NT2/D1 (cell line): ENCODE measurements around the gene CLCA2.

Experiments used
- DNase-seq: peaks from one replicate; pipeline ENCODE4 v3.0.0-alpha.2; 2011; ENCODE audit warnings: low read depth, low spot score
- H3K27me3 ChIP-seq: 2 replicates; pipeline ENCODE4 v1.6.0; 2011; ENCODE audit warnings: mild to moderate bottlenecking; ENCODE audit not compliant: insufficient read length, insufficient read depth
- H3K36me3 ChIP-seq: 2 replicates; pipeline ENCODE4 v1.6.1; 2011; ENCODE audit warnings: mild to moderate bottlenecking, low read length, mixed read lengths; ENCODE audit not compliant: insufficient read depth, insufficient read length
- H3K4me1 ChIP-seq: 2 replicates; pipeline ENCODE4 v1.5.1; 2011; ENCODE audit not compliant: insufficient read depth, insufficient read length
- H3K4me3 ChIP-seq: 2 replicates; pipeline ENCODE4 v1.5.1; 2011; ENCODE audit warnings: low read depth; ENCODE audit not compliant: insufficient read length
- H3K9ac ChIP-seq: 2 replicates; pipeline ENCODE4 v1.6.0; 2011; ENCODE audit warnings: low read depth; ENCODE audit not compliant: insufficient read length
- H3K9me3 ChIP-seq: 2 replicates; pipeline ENCODE4 v1.5.1; 2011; ENCODE audit warnings: mild to moderate bottlenecking, low read length; ENCODE audit not compliant: insufficient read depth
- SUZ12 ChIP-seq: IDR thresholded peaks from 2 replicates; pipeline ENCODE4 v1.6.1; 2011; ENCODE audit not compliant: insufficient read length, insufficient read depth; ENCODE audit errors: extremely low read depth
- YY1 ChIP-seq: IDR thresholded peaks from 2 replicates; pipeline ENCODE4 v1.6.1; 2011; ENCODE audit not compliant: insufficient read length, insufficient read depth
- ZNF274 ChIP-seq: IDR thresholded peaks from 2 replicates; pipeline ENCODE4 v1.6.1; 2011; ENCODE audit warnings: mild to moderate bottlenecking, low read depth, low read length

CLCA2 gene

GRCh38 chr1:86477256-86477655 is 53.3 kb downstream of the CLCA2 start:
- Histone ChIP-seq H3K36me3 (no peaks in the 10 kb centered on the region), H3K4me1 (no peaks in the 10 kb centered on the region), H3K9ac (no peak overlapping the region), H3K4me3 (no peak overlapping the region), H3K27me3 (no peaks in the 10 kb centered on the region), H3K9me3 (no peaks in the 10 kb centered on the region)
- DNase-seq = no peak
- no peak for TF ChIP-seq SUZ12
- TF ChIP-seq YY1 = no peak
- TF ChIP-seq ZNF274 = no peak

GRCh38 chr1:86477682-86478081 is 53.7 kb downstream of the CLCA2 start:
- no peak overlapping the region for H3K4me3 ChIP-seq
- H3K4me1 ChIP-seq = no peaks in the 10 kb centered on the region
- no peaks in the 10 kb centered on the region for H3K36me3 ChIP-seq
- no peaks in the 10 kb centered on the region for H3K9me3 ChIP-seq
- TF ChIP-seq SUZ12 = no peak
- no peak for TF ChIP-seq YY1
- no peak for TF ChIP-seq ZNF274
- no peak for DNase-seq
- H3K27me3 ChIP-seq = no peaks in the 10 kb centered on the region
- no peak overlapping the region for H3K9ac ChIP-seq

- no peak overlapping the region for H3K9ac ChIP-seq
- DNase-seq = no peak
- no peak overlapping the region for H3K4me3 ChIP-seq
These were observed 54.6 kb downstream of the CLCA2 start for GRCh38 chr1:86478416-86479156.

GRCh38 chr1:86481966-86482365 is 58.0 kb downstream of the CLCA2 start:
- H3K9ac ChIP-seq = no peak overlapping the region
- no peak for TF ChIP-seq YY1
- no peak for TF ChIP-seq ZNF274
- TF ChIP-seq SUZ12 = no peak
- no peak for DNase-seq
- H3K4me1 ChIP-seq = no peaks in the 10 kb centered on the region
- no peaks in the 10 kb centered on the region for H3K27me3 ChIP-seq
- no peak overlapping the region for H3K4me3 ChIP-seq
- H3K9me3 ChIP-seq = no peaks in the 10 kb centered on the region
- H3K36me3 ChIP-seq = no peaks in the 10 kb centered on the region

More at GRCh38 chr1:86478416-86479156, 54.6 kb downstream of the CLCA2 start:
- Histone ChIP-seq H3K36me3 (no peaks in the 10 kb centered on the region), H3K9me3 (no peaks in the 10 kb centered on the region), H3K27me3 (no peaks in the 10 kb centered on the region), H3K4me1 (no peaks in the 10 kb centered on the region)
- TF ChIP-seq ZNF274 = no peak
- TF ChIP-seq YY1 = no peak
- no peak for TF ChIP-seq SUZ12

GRCh38 chr1:86487131-86487810 is 63.3 kb downstream of the CLCA2 start:
- H3K4me3 ChIP-seq = no peak overlapping the region
- H3K4me1 ChIP-seq = no peaks in the 10 kb centered on the region
- TF ChIP-seq SUZ12 (no peak), ZNF274 (no peak), YY1 (no peak)
- no peak for DNase-seq
- H3K9ac ChIP-seq = no peak overlapping the region
- H3K36me3 ChIP-seq = no peaks in the 10 kb centered on the region
- no peaks in the 10 kb centered on the region for H3K27me3 ChIP-seq
- no peaks in the 10 kb centered on the region for H3K9me3 ChIP-seq

- Histone ChIP-seq H3K4me3 (no peak overlapping the region), H3K9me3 (no peaks in the 10 kb centered on the region), H3K36me3 (no peaks in the 10 kb centered on the region), H3K9ac (no peak overlapping the region), H3K27me3 (no peaks in the 10 kb centered on the region), H3K4me1 (no peaks in the 10 kb centered on the region)
- no peak for DNase-seq
- TF ChIP-seq ZNF274 = no peak
- TF ChIP-seq SUZ12 = no peak
- no peak for TF ChIP-seq YY1
These were observed 63.8 kb downstream of the CLCA2 start for GRCh38 chr1:86487811-86488141.

GRCh38 chr1:86489242-86489878 is 65.4 kb downstream of the CLCA2 start:
- no peaks in the 10 kb centered on the region for H3K9me3 ChIP-seq
- H3K36me3 ChIP-seq = no peaks in the 10 kb centered on the region
- H3K27me3 ChIP-seq = no peaks in the 10 kb centered on the region
- TF ChIP-seq SUZ12 = no peak
- H3K9ac ChIP-seq = no peak overlapping the region
- H3K4me3 ChIP-seq = no peak overlapping the region
- no peaks in the 10 kb centered on the region for H3K4me1 ChIP-seq
- DNase-seq = no peak
